Prostate gland (tissue), 2 donors: ENCODE data around the gene LRRC8B. TPM values are rescaled to one million over a fixed set of nuclear protein-coding genes. Genes with fewer than 3 reads are reported as not detected.

Source experiments
- DNase-seq: peaks from one replicate; pipeline ENCODE4 v3.0.0-alpha.2; 2019; ENCODE audit warnings: low spot score
- H3K27ac ChIP-seq, 2 donors: fragments of 200-600 bp; sonication (generic); 2 replicates each; pipeline ENCODE4 v1.5.1; 2017 to 2019
- H3K27me3 ChIP-seq: fragments of 200-600 bp; sonication (generic); replicated peaks from 2 replicates; pipeline ENCODE4 v1.5.1; 2019; ENCODE audit not compliant: insufficient read depth
- H3K36me3 ChIP-seq, 2 donors: fragments of 200-600 bp; sonication (generic); 1 replicate in 1 of 2; 2 replicates in 1 of 2; pipeline versions ENCODE4 v1.5.1 to v1.8.1; 2017 to 2019
- H3K4me1 ChIP-seq: fragments of 200-600 bp; sonication (generic); replicated peaks from 2 replicates; pipeline ENCODE4 v1.5.1; 2019
- H3K4me3 ChIP-seq, 2 donors: fragments of 200-600 bp; sonication (generic); 2 replicates each; pipeline ENCODE4 v1.5.1; 2017 to 2019
- H3K9me3 ChIP-seq: fragments of 200-600 bp; sonication (generic); 2 replicates; pipeline ENCODE4 v1.5.1; 2017
- POLR2A ChIP-seq: fragments of 450-650 bp; IDR thresholded peaks from one replicate; pipeline ENCODE4 v1.6.1; 2016; ENCODE audit warnings: antibody characterized with exemption, mild to moderate bottlenecking
- POLR2AphosphoS5 ChIP-seq: sonication (generic); formaldehyde crosslinking; IDR thresholded peaks from one replicate; pipeline ENCODE4 v1.6.1; 2017; ENCODE audit warnings: antibody characterized with exemption
- WGBS: methylation state at CpG from one replicate; pipeline ENCODE4 v1.1.5; 2018; 5-methylcytosine and 5-hydroxymethylcytosine counted together
- intact Hi-C: fragments of 100-400 bp; cut with DNase I; formaldehyde crosslinking; loops from one replicate; pipeline ENCODE4 v1.14.2; 2022
- total RNA-seq, 2 donors: library from RNA; depleted of rRNA; stranded (reverse); fragments of >200 nt; gene quantifications; one replicate each; pipeline ENCODE4 v1.1.0, GENCODE V29; 2016
- TF ChIP-seq, protein P1 (sequence below), 4 experiments: fragments of 200-600 bp in 2 of 4; fragments of 450-650 bp in 2 of 4; sonication (generic) in 2 of 4; IDR thresholded peaks; 1 replicate in 3 of 4; 2 replicates in 1 of 4; pipeline ENCODE4 v1.5.1; 2016 to 2019; ENCODE audit warnings: antibody characterized with exemption in 4 of 4, mild to moderate bottlenecking in 2 of 4, moderate library complexity in 2 of 4

LRRC8B gene
- total RNA-seq, 2 donors from 2014 or later, result 13.9 to 25.6 TPM

DNA sequence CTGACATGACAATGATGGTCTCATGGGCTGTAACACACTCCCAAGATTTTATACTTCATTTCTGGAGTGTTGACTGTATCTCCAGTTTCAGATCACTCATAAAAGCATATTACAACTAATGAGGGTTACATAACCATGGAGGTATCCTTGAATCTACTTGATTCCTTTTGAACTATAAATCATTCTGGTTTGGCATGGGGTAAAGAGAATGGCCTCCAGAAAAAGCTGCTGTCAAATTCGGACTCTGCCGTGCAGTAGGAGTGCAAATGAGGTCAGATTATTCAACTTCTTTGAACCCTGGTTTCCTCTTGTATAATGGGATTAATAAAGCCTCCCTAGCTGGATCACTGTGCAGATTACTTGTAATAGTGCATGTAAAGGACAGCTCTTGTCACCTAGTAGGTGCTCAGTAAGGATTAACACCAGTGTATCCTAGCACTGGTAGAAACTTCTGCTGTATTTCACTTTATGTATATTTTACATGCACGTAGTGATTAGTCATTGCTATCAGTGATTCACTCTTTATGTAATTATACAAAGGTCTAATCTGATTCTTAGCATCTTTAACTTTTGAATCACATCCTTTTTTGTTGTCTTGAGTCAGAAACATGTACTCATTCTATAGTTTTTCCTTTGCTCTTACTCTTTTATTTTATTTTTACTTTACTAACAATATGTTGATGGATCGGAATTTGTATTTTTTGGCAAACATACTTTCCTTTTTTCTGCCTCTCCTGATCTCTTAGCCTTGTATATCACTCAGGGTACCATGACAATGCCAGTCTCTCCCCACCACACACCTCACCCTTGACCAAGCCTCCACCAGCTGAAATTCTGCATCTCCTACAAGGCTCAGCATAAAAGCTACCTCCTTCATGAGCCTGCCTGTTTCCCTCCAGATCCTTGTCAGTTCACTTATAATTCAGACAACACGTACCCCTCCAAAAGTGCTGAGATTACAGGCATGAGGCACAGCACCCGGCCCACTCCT is 111.5 kb downstream of the LRRC8B start:
- Histone ChIP-seq H3K27ac (no peak overlapping the region), H3K9me3 (no peaks in the 10 kb centered on the region), H3K4me1 (no peaks in the 10 kb centered on the region), H3K27me3 (no peaks in the 10 kb centered on the region), H3K36me3 (no peaks in the 10 kb centered on the region), H3K4me3 (no peak overlapping the region)
- DNase-seq, result no peak
- 85% methylated on average over 6 of the region's 6 CpGs for WGBS
- TF ChIP-seq POLR2AphosphoS5 (no peak), POLR2A (no peak)
- TF ChIP-seq, protein P1, sequence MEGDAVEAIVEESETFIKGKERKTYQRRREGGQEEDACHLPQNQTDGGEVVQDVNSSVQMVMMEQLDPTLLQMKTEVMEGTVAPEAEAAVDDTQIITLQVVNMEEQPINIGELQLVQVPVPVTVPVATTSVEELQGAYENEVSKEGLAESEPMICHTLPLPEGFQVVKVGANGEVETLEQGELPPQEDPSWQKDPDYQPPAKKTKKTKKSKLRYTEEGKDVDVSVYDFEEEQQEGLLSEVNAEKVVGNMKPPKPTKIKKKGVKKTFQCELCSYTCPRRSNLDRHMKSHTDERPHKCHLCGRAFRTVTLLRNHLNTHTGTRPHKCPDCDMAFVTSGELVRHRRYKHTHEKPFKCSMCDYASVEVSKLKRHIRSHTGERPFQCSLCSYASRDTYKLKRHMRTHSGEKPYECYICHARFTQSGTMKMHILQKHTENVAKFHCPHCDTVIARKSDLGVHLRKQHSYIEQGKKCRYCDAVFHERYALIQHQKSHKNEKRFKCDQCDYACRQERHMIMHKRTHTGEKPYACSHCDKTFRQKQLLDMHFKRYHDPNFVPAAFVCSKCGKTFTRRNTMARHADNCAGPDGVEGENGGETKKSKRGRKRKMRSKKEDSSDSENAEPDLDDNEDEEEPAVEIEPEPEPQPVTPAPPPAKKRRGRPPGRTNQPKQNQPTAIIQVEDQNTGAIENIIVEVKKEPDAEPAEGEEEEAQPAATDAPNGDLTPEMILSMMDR (IDR thresholded peaks at IDR 0.05), result no peak
- intact Hi-C loops, result no loop called here

DNA sequence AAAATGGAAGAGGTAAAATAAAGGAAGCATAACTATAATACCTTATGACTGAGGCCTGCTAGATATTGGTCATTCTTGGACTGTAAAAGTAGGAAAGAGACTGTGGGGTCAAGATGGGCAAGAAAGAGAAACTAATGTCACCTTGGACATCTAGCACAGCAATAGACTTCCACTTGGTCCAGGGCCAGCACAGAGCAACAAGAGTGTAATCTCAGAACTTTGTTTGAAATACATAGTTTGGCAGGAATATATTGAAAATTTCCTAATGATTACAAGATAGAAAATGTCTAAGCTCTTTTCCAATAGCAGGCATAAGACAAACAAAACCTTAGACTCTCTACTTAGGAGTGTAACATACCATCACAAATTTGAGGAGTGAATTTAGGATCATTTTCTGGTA is 112.9 kb downstream of the LRRC8B start:
- TF ChIP-seq POLR2A (no peak), POLR2AphosphoS5 (no peak)
- TF ChIP-seq, protein P1 (IDR thresholded peaks at IDR 0.05), result no peak
- intact Hi-C loops, result no loop called here
- no peak for DNase-seq
- H3K4me3 ChIP-seq, result no peak overlapping the region
- no peaks in the 10 kb centered on the region for H3K27me3 ChIP-seq
- no peaks in the 10 kb centered on the region for H3K4me1 ChIP-seq
- H3K36me3 ChIP-seq, result no peaks in the 10 kb centered on the region
- no peak overlapping the region for H3K27ac ChIP-seq
- H3K9me3 ChIP-seq, result no peaks in the 10 kb centered on the region

DNA sequence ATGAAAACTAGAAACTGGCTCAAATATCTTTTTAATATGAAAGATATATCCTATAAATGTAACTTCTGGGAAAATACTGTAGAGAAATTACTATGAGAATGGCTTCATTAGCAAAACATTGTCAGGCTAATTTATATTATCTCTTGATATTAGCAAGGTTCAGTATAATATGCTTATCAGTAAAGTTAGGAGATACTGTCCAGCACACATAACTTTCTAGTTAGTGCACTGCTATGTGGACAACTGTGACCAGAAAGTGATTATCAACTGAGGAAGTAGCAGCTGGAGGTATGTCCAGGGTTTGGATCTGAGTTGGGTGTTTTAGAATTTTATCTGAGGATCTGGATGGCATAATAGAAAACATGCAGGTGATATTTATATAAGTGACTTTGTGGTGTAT is 115.8 kb downstream of the LRRC8B start:
- intact Hi-C loops, result no loop called here
- Histone ChIP-seq H3K4me3 (no peak overlapping the region), H3K4me1 (no peaks in the 10 kb centered on the region), H3K27ac (no peak overlapping the region), H3K9me3 (no peaks in the 10 kb centered on the region), H3K36me3 (no peaks in the 10 kb centered on the region), H3K27me3 (no peaks in the 10 kb centered on the region)
- TF ChIP-seq POLR2AphosphoS5, result no peak
- DNase-seq, result no peak

DNA sequence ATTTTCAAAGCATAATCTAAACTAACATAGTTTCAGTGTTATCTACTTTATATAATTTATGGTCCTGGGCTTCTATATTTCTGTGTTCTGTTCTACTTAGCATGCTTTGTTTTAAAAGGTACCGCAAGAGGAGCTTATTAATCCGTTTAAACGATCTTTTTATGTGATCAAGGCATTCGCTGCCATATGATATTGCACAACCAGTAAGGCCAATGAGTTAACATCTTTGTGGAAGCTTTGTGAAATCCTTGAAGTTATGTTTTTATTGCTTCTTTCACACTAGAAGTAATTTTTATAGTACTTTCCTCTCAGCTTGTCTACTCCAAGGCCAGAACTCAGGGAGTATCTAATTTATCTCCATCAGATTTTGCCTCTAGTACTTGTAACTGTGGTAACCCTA is 117.2 kb downstream of the LRRC8B start:
- Histone ChIP-seq H3K27me3 (no peaks in the 10 kb centered on the region), H3K4me1 (no peaks in the 10 kb centered on the region), H3K36me3 (no peaks in the 10 kb centered on the region), H3K4me3 (no peak overlapping the region), H3K27ac (no peak overlapping the region), H3K9me3 (no peaks in the 10 kb centered on the region)
- TF ChIP-seq POLR2AphosphoS5 (no peak), POLR2A (no peak)
- TF ChIP-seq, protein P1 (IDR thresholded peaks at IDR 0.05), result no peak
- WGBS, result 45% methylated on average over 4 of the region's 4 CpGs
- no peak for DNase-seq
- intact Hi-C loops, result no loop called here

DNA sequence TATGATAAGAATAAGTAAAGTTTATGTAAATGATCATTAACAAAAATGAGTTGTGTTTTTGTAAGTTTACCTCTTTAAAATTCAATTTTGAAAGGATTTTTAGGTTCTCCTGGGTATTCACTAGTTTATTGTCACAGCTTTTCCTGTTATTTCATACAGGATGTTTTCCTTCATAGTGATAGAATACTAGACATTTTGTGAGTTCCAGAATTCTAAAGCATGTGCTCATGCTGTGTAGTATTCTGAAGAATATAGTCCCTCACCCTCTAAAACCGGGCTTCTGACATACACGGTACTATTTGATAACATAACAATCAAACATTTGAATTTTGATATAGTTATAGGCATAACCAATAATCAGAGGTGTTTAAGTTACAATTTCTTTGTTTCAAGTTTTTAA is 118.9 kb downstream of the LRRC8B start:
- H3K4me3 ChIP-seq, result no peak overlapping the region
- intact Hi-C loops, result no loop called here
- H3K27ac ChIP-seq, result no peak overlapping the region
- no peak for DNase-seq
- no peaks in the 10 kb centered on the region for H3K27me3 ChIP-seq
- 94% methylated on average over 2 of the region's 2 CpGs for WGBS
- no peaks in the 10 kb centered on the region for H3K36me3 ChIP-seq
- TF ChIP-seq POLR2A, result no peak
- TF ChIP-seq POLR2AphosphoS5, result no peak
- TF ChIP-seq, protein P1 (IDR thresholded peaks at IDR 0.05), result no peak
- H3K4me1 ChIP-seq, result no peaks in the 10 kb centered on the region
- no peaks in the 10 kb centered on the region for H3K9me3 ChIP-seq
